Loucy (cell line): Measurements from ENCODE around the gene SYNPR.

Source experiments
- H2AFZ ChIP-seq: fragments of 200-600 bp; sonication (generic); 2 replicates; pipeline ENCODE4 v1.6.0; 2016; ENCODE audit warnings: antibody characterized with exemption, mild to moderate bottlenecking, low read length, moderate library complexity
- H3F3A ChIP-seq: fragments of 200-600 bp; 2 replicates; pipeline ENCODE4 v1.6.0; 2016; ENCODE audit warnings: antibody characterized with exemption, low read depth, mild to moderate bottlenecking
- H3K27me3 ChIP-seq: fragments of 200-600 bp; sonication (generic); 2 replicates; pipeline ENCODE4 v1.6.1; 2014; ENCODE audit warnings: low read length, mild to moderate bottlenecking; ENCODE audit not compliant: insufficient read depth, poor library complexity, severe bottlenecking
- H3K36me3 ChIP-seq: fragments of 200-600 bp; sonication (generic); 2 replicates; pipeline ENCODE4 v1.6.1; 2016; ENCODE audit warnings: low read length; ENCODE audit not compliant: insufficient read depth
- H3K4me1 ChIP-seq: fragments of 200-600 bp; sonication (generic); 2 replicates; pipeline ENCODE4 v1.5.1; 2014; ENCODE audit warnings: low read length, mild to moderate bottlenecking; ENCODE audit not compliant: insufficient read depth, poor library complexity, severe bottlenecking
- H3K4me2 ChIP-seq: fragments of 200-600 bp; sonication (generic); 2 replicates; pipeline ENCODE4 v1.6.0; 2014; ENCODE audit warnings: antibody characterized with exemption, low read length, low read depth, mild to moderate bottlenecking; ENCODE audit not compliant: poor library complexity, severe bottlenecking
- H3K4me3 ChIP-seq: fragments of 200-600 bp; sonication (generic); 2 replicates; pipeline ENCODE4 v1.5.1; 2014; ENCODE audit warnings: low read length, mild to moderate bottlenecking, mixed read lengths; ENCODE audit not compliant: poor library complexity, severe bottlenecking
- H3K79me2 ChIP-seq: fragments of 200-600 bp; sonication (generic); 2 replicates; pipeline ENCODE4 v1.6.1; 2014; ENCODE audit warnings: low read length; ENCODE audit not compliant: insufficient read depth
- H3K9ac ChIP-seq: fragments of 200-600 bp; sonication (generic); 2 replicates; pipeline ENCODE4 v1.6.0; 2014; ENCODE audit warnings: mild to moderate bottlenecking, low read depth, low read length, moderate library complexity; ENCODE audit not compliant: poor library complexity, severe bottlenecking
- H3K9me2 ChIP-seq: fragments of 200-600 bp; sonication (generic); replicated peaks from 2 replicates; pipeline ENCODE4 v1.6.1; 2016; ENCODE audit warnings: low read depth, low read length, mixed read lengths
- H3K9me3 ChIP-seq: fragments of 200-600 bp; sonication (generic); 2 replicates; pipeline ENCODE4 v1.6.1; 2014; ENCODE audit warnings: mild to moderate bottlenecking, antibody characterized with exemption, low read length, low read depth; ENCODE audit not compliant: insufficient read depth
- H4K20me1 ChIP-seq: fragments of 200-600 bp; sonication (generic); 2 replicates; pipeline ENCODE4 v1.6.0; 2014; ENCODE audit warnings: antibody characterized with exemption, low read length, mild to moderate bottlenecking; ENCODE audit not compliant: insufficient read depth, poor library complexity, severe bottlenecking
- CTCF ChIP-seq: fragments of 200-600 bp; sonication (generic); conservative IDR thresholded peaks from 2 replicates; pipeline ENCODE4 v1.5.1; 2014; ENCODE audit warnings: mild to moderate bottlenecking, antibody characterized with exemption, low read length
- EZH2phosphoT487 ChIP-seq: fragments of 200-600 bp; IDR thresholded peaks from 2 replicates; pipeline ENCODE4 v1.6.1; 2018; ENCODE audit warnings: antibody characterized with exemption, mild to moderate bottlenecking, moderate library complexity, borderline replicate concordance

Gene SYNPR

GRCh38 chr3:63471781-63472180 is 193.7 kb downstream of the SYNPR start:
- H3K79me2 ChIP-seq = no peaks in the 10 kb centered on the region
- H3K4me2 ChIP-seq = no peak overlapping the region
- TF ChIP-seq CTCF = no peak
- TF ChIP-seq EZH2phosphoT487 = no peak
- no peaks in the 10 kb centered on the region for H4K20me1 ChIP-seq
- no peak overlapping the region for H2AFZ ChIP-seq
- H3K9ac ChIP-seq = no peak overlapping the region
- no peak overlapping the region for H3K4me3 ChIP-seq
- H3K4me1 ChIP-seq = no peaks in the 10 kb centered on the region
- no peaks in the 10 kb centered on the region for H3K27me3 ChIP-seq
- no peaks in the 10 kb centered on the region for H3K36me3 ChIP-seq
- no peaks in the 10 kb centered on the region for H3F3A ChIP-seq
- H3K9me2 ChIP-seq = no peaks in the 10 kb centered on the region
- H3K9me3 ChIP-seq = no peaks in the 10 kb centered on the region

- Histone ChIP-seq H3F3A (no peaks in the 10 kb centered on the region), H3K4me2 (no peak overlapping the region), H3K4me3 (no peak overlapping the region), H3K36me3 (no peaks in the 10 kb centered on the region), H2AFZ (no peak overlapping the region), H4K20me1 (no peaks in the 10 kb centered on the region), H3K9me3 (no peaks in the 10 kb centered on the region), H3K4me1 (no peaks in the 10 kb centered on the region), H3K9ac (no peak overlapping the region), H3K9me2 (no peaks in the 10 kb centered on the region), H3K79me2 (no peaks in the 10 kb centered on the region), H3K27me3 (no peaks in the 10 kb centered on the region)
- TF ChIP-seq EZH2phosphoT487 (no peak), CTCF (no peak)
Observed at GRCh38 chr3:63473641-63474166, 195.6 kb downstream of the SYNPR start.

- Histone ChIP-seq H3K9me2 (no peaks in the 10 kb centered on the region), H2AFZ (no peak overlapping the region), H3K36me3 (no peaks in the 10 kb centered on the region), H3K4me1 (no peaks in the 10 kb centered on the region), H3F3A (no peaks in the 10 kb centered on the region), H3K9ac (no peak overlapping the region), H3K4me2 (no peak overlapping the region), H3K27me3 (no peaks in the 10 kb centered on the region), H3K9me3 (no peaks in the 10 kb centered on the region), H3K4me3 (no peak overlapping the region), H4K20me1 (no peaks in the 10 kb centered on the region), H3K79me2 (no peaks in the 10 kb centered on the region)
- TF ChIP-seq EZH2phosphoT487 (no peak), CTCF (no peak)
Observed at GRCh38 chr3:63474828-63475518, 196.9 kb downstream of the SYNPR start.
